Measurements from ENCODE around the gene RIPOR1. TPM values are rescaled to one million over a fixed set of nuclear protein-coding genes. Genes with fewer than 3 reads are reported as not detected.

RIPOR1 gene
- total RNA-seq, 4 donors from 2014 or later: 19.3 to 28.6 (median 23.6) TPM

GRCh38 chr16:67517155-67517445 is 11.5 kb upstream of the RIPOR1 start:
- intact Hi-C loops (cut with DNase I; ENCODE audit: low total_unique reads): no loop called here
- no peak overlapping the region for H3K4me3 ChIP-seq (ENCODE audit: low read depth, poor library complexity, severe bottlenecking)
- 71 to 79% methylated on average over 3 of the region's 3 CpGs for WGBS, 2 donors
- no peak for DNase-seq (ENCODE audit: low spot score in 2 of 2)
- TF ChIP-seq POLR2A (IDR thresholded peaks at IDR 0.05): no peak
- no peak for TF ChIP-seq CTCF (IDR thresholded peaks at IDR 0.05)

GRCh38 chr16:67517661-67518423 is 10.8 kb upstream of the RIPOR1 start:
- intact Hi-C loops (cut with DNase I; ENCODE audit: low total_unique reads): no loop called here
- TF ChIP-seq CTCF (IDR thresholded peaks at IDR 0.05) (no peak), POLR2A (IDR thresholded peaks at IDR 0.05) (no peak)
- H3K4me3 ChIP-seq (ENCODE audit: low read depth, poor library complexity, severe bottlenecking): no peak overlapping the region
- 83 to 84% methylated on average over 11 of the region's 11 CpGs for WGBS, 2 donors
- DNase-seq (ENCODE audit: low spot score in 2 of 2): no peak

- 77 to 78% methylated on average over 8 of the region's 8 CpGs for WGBS, 2 donors
- DNase-seq (ENCODE audit: low spot score in 2 of 2): no peak
- H3K4me3 ChIP-seq (ENCODE audit: low read depth, poor library complexity, severe bottlenecking): no peak overlapping the region
- intact Hi-C loops (cut with DNase I; ENCODE audit: low total_unique reads): no loop called here
- TF ChIP-seq POLR2A (IDR thresholded peaks at IDR 0.05) (no peak), CTCF (IDR thresholded peaks at IDR 0.05) (no peak)
Measured at GRCh38 chr16:67518676-67519075, 10.0 kb upstream of the RIPOR1 start.

GRCh38 chr16:67519242-67519641 is 9.4 kb upstream of the RIPOR1 start:
- intact Hi-C loops (cut with DNase I; ENCODE audit: low total_unique reads): no loop called here
- TF ChIP-seq CTCF (IDR thresholded peaks at IDR 0.05) (no peak), POLR2A (IDR thresholded peaks at IDR 0.05) (no peak)
- no peak overlapping the region for H3K4me3 ChIP-seq (ENCODE audit: low read depth, poor library complexity, severe bottlenecking)
- DNase-seq (ENCODE audit: low spot score in 2 of 2): no peak
- whole genome bisulfite sequencing, 2 donors: 73 to 84% methylated on average over 4 of the region's 4 CpGs

GRCh38 chr16:67521095-67521804 is 7.4 kb upstream of the RIPOR1 start:
- intact Hi-C loops (cut with DNase I; ENCODE audit: low total_unique reads): no loop called here
- H3K4me3 ChIP-seq (ENCODE audit: low read depth, poor library complexity, severe bottlenecking): no peak overlapping the region
- WGBS, 2 donors: 0 to 1% methylated on average over 23 of the region's 25 CpGs
- peak; percentile 96 to 99 for DNase-seq (ENCODE audit: low spot score in 2 of 2)
- TF ChIP-seq CTCF (IDR thresholded peaks at IDR 0.05): peak in 1 of 3 donors; percentile 80
- no peak for TF ChIP-seq POLR2A (IDR thresholded peaks at IDR 0.05)
